Measurements from ENCODE around the gene PIP4P1. TPM values are rescaled to one million over a fixed set of nuclear protein-coding genes. Genes with fewer than 3 reads are reported as not detected.

PIP4P1 gene
- total and polyA plus RNA-seq, 4 donors, result 13.2 to 14.9 (median 14.3) TPM

Small RNA genes within 50 kb of the gene (small RNA-seq; reads per million reads assigned to genes)
- gene RNA5SP382, result not detected

Other genes starting within 250 kb of the PIP4P1 start
- not detected for gene OR11H6, start 237.7 kb downstream of the PIP4P1 start, total RNA-seq
- gene OR11H6, start 237.7 kb downstream of the PIP4P1 start, polyA plus RNA-seq, result not detected
- gene OR11H7, start 232.5 kb downstream of the PIP4P1 start, total RNA-seq, result not detected
- not detected for gene OR11H7, start 232.5 kb downstream of the PIP4P1 start, polyA plus RNA-seq
- not detected for gene OR11H4, start 222.1 kb downstream of the PIP4P1 start, total RNA-seq
- not detected for gene OR11H4, start 222.1 kb downstream of the PIP4P1 start, polyA plus RNA-seq
- gene TTC5, start 155.5 kb downstream of the PIP4P1 start, total RNA-seq, result 1 to 10 TPM; 5.2 to 8.3 TPM
- gene TTC5, start 155.5 kb downstream of the PIP4P1 start, polyA plus RNA-seq, result 1 to 10 TPM; 2.5 to 3.3 TPM
- 10 to 100 TPM; 14.5 to 31.0 TPM for gene CCNB1IP1, start 128.2 kb downstream of the PIP4P1 start, total RNA-seq
- 10 to 100 TPM; 14.9 to 16.5 TPM for gene CCNB1IP1, start 128.2 kb downstream of the PIP4P1 start, polyA plus RNA-seq
- gene PARP2, start 117.8 kb downstream of the PIP4P1 start, total RNA-seq, result 1 to 10 TPM; 7.1 to 7.2 TPM
- 10 to 100 TPM in 1 of 2 donors, 1 to 10 TPM in 1; 5.6 to 13.3 TPM for gene PARP2, start 117.8 kb downstream of the PIP4P1 start, polyA plus RNA-seq
- 10 to 100 TPM in 1 of 2 donors, 1 to 10 TPM in 1; 8.7 to 20.7 TPM for gene TEP1, start 47.9 kb downstream of the PIP4P1 start, total RNA-seq
- 1 to 10 TPM; 3.9 to 6.5 TPM for gene TEP1, start 47.9 kb downstream of the PIP4P1 start, polyA plus RNA-seq
- under 1 TPM; 0.17 to 0.23 TPM for gene KLHL33, start 25.3 kb downstream of the PIP4P1 start, total RNA-seq
- gene KLHL33, start 25.3 kb downstream of the PIP4P1 start, polyA plus RNA-seq, result under 1 TPM; 0.06 to 0.14 TPM
- 10 to 100 TPM; 29.0 to 39.0 TPM for gene OSGEP, start 6.6 kb downstream of the PIP4P1 start, total RNA-seq
- 10 to 100 TPM; 18.1 to 20.5 TPM for gene OSGEP, start 6.6 kb downstream of the PIP4P1 start, polyA plus RNA-seq
- 10 to 100 TPM; 32.4 to 43.2 TPM for gene APEX1, start 6.2 kb downstream of the PIP4P1 start, total RNA-seq
- 10 to 100 TPM; 50.3 to 64.5 TPM for gene APEX1, start 6.2 kb downstream of the PIP4P1 start, polyA plus RNA-seq
- 100 to 1,000 TPM in 1 of 2 donors, 10 to 100 TPM in 1; 41.8 to 156 TPM for gene PNP, start 8.0 kb upstream of the PIP4P1 start, total RNA-seq
- 10 to 100 TPM; 22.9 to 29.9 TPM for gene PNP, start 8.0 kb upstream of the PIP4P1 start, polyA plus RNA-seq
- gene RNASE10, start 44.1 kb upstream of the PIP4P1 start, total RNA-seq, result under 1 TPM in 1 of 2 donors, not detected in 1; 0.19 TPM
- not detected for gene RNASE10, start 44.1 kb upstream of the PIP4P1 start, polyA plus RNA-seq
- gene RNASE9, start 99.6 kb upstream of the PIP4P1 start, total RNA-seq, result not detected
- not detected for gene RNASE9, start 99.6 kb upstream of the PIP4P1 start, polyA plus RNA-seq
- not detected for gene RNASE11, start 126.6 kb upstream of the PIP4P1 start, total RNA-seq
- not detected for gene RNASE11, start 126.6 kb upstream of the PIP4P1 start, polyA plus RNA-seq
- not detected for gene RNASE12, start 129.9 kb upstream of the PIP4P1 start, total RNA-seq
- not detected for gene RNASE12, start 129.9 kb upstream of the PIP4P1 start, polyA plus RNA-seq
- not detected for gene OR6S1, start 180.3 kb upstream of the PIP4P1 start, total RNA-seq
- gene OR6S1, start 180.3 kb upstream of the PIP4P1 start, polyA plus RNA-seq, result not detected
- 100 to 1,000 TPM; 129 to 191 TPM for gene RNASE4, start 223.1 kb upstream of the PIP4P1 start, total RNA-seq
- 100 to 1,000 TPM; 176 to 319 TPM for gene RNASE4, start 223.1 kb upstream of the PIP4P1 start, polyA plus RNA-seq
- 1,000 to 10,000 TPM in 1 of 2 donors, 100 to 1,000 TPM in 1; 153 to 1,589 TPM for gene ANG, start 227.3 kb upstream of the PIP4P1 start, total RNA-seq
- gene ANG, start 227.3 kb upstream of the PIP4P1 start, polyA plus RNA-seq, result 1,000 to 10,000 TPM; 1,170 to 2,524 TPM